ENCODE results near the gene GJC1.
A peak's percentile ranks its signal among the peaks of the same experiment; 100 is the strongest.

The GJC1 gene

GRCh38 chr17:44775838-44776621 is 54.1 kb downstream of the GJC1 start:
- DNase-seq = no peak

GRCh38 chr17:44775136-44775837 is 54.8 kb downstream of the GJC1 start:
- DNase-seq = peak; percentile 97

DNA sequence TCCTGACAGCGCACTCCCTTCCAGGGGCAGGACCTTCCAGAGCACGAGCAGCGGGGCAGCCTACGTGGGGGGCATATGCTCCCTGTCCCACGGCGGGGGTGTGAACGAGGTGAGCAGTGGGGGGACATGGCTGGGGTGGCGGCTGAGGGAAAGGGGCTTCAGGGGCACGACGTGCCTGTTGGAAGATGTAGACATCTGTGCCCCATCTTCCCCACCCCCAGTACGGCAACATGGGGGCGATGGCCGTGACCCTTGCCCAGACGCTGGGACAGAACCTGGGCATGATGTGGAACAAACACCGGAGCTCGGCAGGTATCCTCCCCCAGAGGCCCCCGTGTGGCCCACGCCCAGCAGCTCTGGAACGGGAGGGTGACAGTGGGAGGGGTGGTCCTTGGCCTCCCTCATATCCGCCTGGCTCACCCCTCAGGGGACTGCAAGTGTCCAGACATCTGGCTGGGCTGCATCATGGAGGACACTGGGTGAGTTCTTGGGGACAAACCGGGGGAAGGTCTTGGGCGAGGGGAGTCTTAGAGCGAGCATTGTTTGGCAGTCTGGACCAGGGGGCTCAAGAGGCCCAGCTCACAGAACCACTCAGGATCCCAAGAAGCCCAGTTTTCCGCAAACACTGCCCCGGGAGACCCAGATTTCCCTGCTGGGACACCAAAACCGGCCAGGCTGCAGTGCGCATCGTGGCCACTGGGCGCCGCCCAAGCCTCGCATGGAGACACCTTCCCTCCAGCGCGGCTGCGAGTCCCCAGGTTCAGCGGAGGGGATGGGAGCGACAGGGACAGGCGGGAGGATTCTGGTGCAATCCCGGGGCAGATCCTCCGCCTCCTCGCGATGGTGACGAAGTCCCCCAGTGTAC is 55.6 kb downstream of the GJC1 start:
- peak; percentile 87 for DNase-seq

- no peak for DNase-seq
Measured at GRCh38 chr17:44773140-44773539, 56.9 kb downstream of the GJC1 start.

- DNase-seq = no peak
Measured at GRCh38 chr17:44772308-44773045, 57.6 kb downstream of the GJC1 start.

- DNase-seq = no peak
Measured at GRCh38 chr17:44770166-44770925, 59.7 kb downstream of the GJC1 start.

DNA sequence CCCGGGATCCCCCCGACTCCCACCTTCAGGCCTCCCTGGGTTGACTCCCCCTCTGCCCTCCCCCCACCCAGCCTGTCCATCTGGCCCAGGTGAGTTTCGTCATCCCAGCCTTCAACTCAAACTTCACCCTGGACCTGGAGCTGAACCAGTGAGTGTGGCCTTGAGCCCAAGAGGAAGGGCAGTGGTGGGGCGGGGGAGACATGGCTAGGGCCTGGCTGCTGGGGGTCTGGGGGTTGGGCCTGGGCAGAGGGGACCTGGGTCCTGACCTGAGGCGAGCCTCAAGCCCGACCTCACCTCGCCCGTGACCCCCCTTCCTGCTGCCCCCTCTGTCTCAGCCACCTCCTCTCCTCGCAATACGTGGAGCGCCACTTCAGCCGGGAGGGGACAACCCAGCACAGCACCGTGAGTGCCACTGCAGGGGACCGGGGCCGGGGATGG is 60.4 kb downstream of the GJC1 start:
- no peak for DNase-seq

DNA sequence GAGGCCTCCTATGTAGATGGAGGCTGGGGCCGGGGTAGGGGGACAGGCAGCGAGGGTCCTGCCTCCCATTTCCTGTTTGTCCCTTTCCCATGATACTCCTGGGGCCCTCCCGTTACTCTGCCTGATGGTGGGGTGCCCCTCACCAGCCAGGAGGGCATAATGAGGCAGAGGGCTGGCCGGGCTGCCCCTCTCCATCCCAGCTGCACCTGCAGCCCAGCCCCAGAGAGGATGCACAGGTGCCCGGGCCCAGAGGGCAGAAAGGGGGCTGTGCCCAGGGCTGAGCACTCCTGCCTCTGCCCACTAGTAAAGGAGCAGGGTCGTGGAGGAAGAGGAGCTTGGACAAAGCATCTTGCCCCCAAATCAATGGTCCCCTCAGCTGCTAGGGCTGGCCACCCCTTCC is 60.9 kb downstream of the GJC1 start:
- no peak for DNase-seq

DNA sequence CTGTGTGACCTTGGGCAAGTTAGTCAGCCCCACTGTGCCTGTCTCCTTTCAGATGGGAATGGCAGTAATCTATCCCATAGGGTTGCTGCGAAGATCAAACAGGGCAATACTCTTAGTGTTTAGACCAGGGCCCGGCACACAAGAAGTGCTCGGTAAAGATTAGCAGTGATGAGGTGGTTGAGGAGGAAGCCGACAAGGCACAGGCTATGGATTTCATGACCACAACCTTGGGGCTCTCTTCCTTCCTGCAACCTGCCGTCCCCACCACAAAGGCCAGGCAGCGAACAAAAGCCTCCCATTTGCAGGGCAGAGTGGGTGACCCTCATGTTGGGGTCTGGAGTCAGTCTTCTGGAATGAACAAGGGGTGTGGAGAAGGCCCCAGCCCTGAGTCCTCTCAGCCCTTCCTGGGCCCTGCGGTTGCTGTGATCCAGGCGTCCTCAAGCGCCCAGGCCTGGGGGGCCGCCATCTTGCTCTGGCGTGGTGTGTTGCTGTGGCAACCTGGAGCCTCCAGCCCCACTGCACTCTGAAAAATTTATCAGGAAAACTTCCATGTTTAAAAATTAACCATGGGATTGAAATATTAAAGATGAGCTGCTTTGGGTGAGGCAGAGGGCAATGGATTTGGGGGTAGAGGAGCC is 61.5 kb downstream of the GJC1 start:
- DNase-seq = no peak

GRCh38 chr17:44767493-44767892 is 62.6 kb downstream of the GJC1 start:
- DNase-seq = no peak

GRCh38 chr17:44766409-44767038 is 63.6 kb downstream of the GJC1 start:
- DNase-seq = no peak

DNA sequence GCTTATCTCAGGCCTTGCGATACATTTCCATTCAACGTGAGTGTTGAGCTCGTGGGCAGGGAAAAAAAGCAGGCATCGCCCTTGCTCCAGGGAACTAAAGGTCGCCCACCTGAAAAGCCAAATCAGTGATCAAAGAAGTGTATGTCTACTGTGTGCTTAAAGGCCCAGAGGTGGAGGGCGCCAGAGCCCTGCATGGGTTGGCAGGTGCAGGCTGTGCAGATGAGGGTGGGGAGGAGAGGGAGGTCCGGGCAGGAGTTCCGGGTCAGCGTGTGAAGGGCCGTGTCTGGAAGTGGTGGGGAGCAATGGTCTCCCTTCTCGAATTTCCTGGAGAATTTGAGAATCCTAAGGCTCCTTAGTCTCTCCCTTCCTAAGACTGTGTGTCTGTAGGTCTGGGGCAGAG is 64.1 kb downstream of the GJC1 start:
- DNase-seq = no peak

GRCh38 chr17:44763170-44763569 is 66.9 kb downstream of the GJC1 start:
- DNase-seq = no peak

DNA sequence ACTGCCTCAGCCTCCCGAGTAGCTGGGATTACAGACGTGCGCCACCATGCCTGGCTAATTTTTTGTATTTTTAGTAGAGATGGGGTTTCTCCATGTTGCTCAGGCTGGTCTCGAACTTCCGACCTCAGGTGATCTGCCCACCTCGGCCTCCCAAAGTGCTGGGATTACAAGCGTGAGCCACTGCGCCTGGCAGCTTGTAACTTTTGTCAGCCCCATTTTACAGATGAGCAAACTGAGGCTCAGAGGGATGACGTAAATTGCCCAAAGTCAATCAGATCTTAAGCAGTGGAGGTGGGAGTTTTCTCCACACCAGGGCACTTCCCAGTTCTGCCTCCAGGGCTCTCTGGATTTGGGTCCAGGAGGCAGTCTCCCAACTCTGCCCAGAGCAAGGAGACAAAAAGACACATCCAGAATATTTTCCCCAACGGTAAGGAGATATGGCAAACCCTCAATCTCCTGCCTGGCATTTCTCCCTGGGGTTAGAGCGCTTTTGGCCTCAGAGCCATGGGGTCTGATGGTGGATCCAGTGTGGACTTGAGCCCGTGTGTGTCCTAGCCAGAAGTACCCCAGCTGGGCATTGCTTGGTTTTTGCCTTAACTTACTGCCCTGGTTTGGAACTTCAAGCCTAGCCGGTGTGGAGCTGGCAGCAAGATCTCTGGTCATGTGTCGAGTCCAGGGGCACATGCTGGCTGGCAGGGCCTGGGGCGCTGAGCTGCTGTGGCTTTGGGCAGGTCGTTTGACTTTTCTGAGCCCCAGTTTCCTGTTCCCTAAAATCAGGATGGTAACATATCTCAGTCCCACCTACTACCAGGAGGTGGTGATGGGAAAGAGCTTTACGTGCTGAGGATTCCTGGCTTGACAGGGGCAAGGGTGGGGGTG is 67.9 kb downstream of the GJC1 start:
- DNase-seq = no peak

- DNase-seq = no peak
Measured at GRCh38 chr17:44760474-44761308, 69.4 kb downstream of the GJC1 start.

GRCh38 chr17:44759916-44760243 is 70.2 kb downstream of the GJC1 start:
- DNase-seq = no peak

DNA sequence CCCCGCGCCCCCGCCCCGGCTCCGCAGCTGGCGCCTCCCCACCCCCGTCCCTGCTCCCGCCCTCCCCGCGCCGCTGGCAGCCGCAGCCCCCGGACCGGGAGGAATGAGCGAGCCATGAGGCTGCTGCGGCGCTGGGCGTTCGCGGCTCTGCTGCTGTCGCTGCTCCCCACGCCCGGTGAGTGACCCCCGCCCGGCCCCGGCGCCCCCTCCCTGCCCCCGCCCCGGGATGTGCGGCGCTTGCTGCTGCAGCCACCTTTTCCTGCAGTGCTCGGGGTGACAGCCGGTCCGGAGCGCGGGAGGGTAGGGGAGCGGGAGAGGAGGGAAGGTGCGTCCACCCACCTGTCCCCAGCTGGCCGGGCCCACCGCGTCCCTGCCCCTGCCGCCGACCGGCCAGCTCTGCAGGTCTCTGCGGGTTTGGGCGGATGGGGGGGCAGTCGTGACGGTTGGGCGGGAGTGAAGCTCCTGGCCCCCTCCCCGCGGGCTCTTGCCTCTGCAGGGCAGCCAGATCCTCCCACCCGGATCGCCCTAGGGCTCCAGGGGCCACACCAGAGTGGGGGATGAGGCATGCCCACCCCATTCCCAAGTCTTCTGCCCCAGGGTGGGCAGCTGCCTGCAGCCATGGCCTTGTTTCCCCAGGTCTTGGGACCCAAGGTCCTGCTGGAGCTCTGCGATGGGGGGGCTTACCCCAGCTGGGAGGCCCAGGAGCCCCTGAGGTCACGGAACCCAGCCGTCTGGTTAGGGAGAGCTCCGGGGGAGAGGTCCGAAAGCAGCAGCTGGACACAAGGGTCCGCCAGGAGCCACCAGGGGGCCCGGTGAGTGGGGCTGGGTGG is 70.8 kb downstream of the GJC1 start:
- DNase-seq = no peak

DNA sequence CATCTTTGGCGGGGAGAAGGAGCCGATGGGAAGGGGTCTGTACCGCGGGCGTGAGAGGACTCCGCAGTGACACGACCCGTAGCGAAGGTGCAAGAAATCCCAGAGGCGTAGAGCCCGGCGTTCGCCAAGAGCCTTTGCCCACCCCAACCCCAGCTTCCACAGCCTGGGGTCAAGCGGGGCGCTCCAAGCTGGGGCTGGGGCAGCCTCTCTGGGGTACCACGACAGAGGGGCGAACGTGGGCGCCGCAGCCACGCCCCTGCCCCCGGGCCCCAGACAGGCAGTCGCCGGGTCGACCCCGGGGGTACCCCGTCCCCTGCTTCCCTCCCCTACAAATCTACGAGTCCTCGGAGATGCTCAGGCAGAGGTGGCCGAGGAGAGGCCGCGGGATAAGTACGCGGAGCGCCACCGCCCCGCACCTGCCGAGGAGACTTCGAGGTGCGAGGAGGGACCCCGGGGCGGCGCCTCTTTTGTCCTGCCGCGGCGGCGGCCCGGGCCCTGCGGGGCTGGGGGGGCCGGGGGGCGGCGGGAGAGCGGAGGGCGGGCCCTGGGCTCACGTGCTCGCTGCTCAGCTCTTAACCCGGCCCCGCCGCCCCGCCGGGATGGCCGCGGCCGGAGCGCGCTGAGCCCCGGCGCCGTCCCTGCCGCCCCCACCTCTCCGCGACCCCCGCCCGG is 71.5 kb downstream of the GJC1 start, which contains the start of gene ADAM11:
Gene ADAM11 (plus strand): TSS at position 575 of the 672 bp plus-strand sequence. CDS start 212 bp downstream, outside the sequence.
- no peak for DNase-seq
